Panc1 (cell line): ENCODE measurements around the gene CFAP57. TPM values are rescaled to one million over a fixed set of nuclear protein-coding genes. Genes with fewer than 3 reads are reported as not detected.

Experiments used
- ATAC-seq: fragments of 200-7000 bp; cut with Tn5 transposase; 2 replicates; pipeline ENCODE4 v1.9.1; 2020; ENCODE audit warnings: mild to moderate bottlenecking, moderate library complexity
- BruUV-seq: library from RNA; stranded (reverse); fragments of 400-500 nt; replicated peaks from 2 replicates; lab custom pipeline; 2021; lab: Mats Ljungman, UMichigan
- CTCF ChIA-PET: fragments of 300-600 bp; sonication (Branson Sonifier 250); formaldehyde crosslinking; loops from one replicate; lab custom pipeline; 2022; ENCODE audit warnings: antibody characterized with exemption; lab: Charles Lee
- POLR2A ChIA-PET: fragments of 300-600 bp; sonication (Branson Sonifier 250); formaldehyde crosslinking; loops from one replicate; lab custom pipeline; 2022; ENCODE audit warnings: antibody characterized with exemption; lab: Charles Lee
- DNase-seq: peaks from one replicate; pipeline ENCODE4 v3.0.0-alpha.2; 2010; ENCODE audit warnings: low read depth, low spot score
- H3K27ac ChIP-seq: 2 replicates; pipeline ENCODE4 v1.5.1; 2011; ENCODE audit warnings: mild to moderate bottlenecking, low read length, inconsistent platforms
- H3K27me3 ChIP-seq: fragments of 200-500 bp; sonication (Bioruptor generic); 2 replicates; pipeline ENCODE4 v1.6.0; 2014; ENCODE audit warnings: low read length, inconsistent platforms; ENCODE audit not compliant: control insufficient read depth, insufficient read depth
- H3K36me3 ChIP-seq: fragments of 200-500 bp; sonication (Bioruptor generic); 2 replicates; pipeline ENCODE4 v1.5.1; 2014; ENCODE audit warnings: inconsistent platforms, mild to moderate bottlenecking, low read length, moderate library complexity; ENCODE audit not compliant: control insufficient read depth, insufficient read depth
- H3K4me1 ChIP-seq: 2 replicates; pipeline ENCODE4 v1.5.1; 2011; ENCODE audit warnings: inconsistent platforms, mild to moderate bottlenecking, low read length, moderate library complexity; ENCODE audit not compliant: control insufficient read depth, insufficient read depth
- H3K4me3 ChIP-seq, 2 experiments: 2 replicates each; pipeline ENCODE4 v1.5.1; 2011 to 2012; ENCODE audit warnings: low read depth in 2 of 2, low read length in 2 of 2, mild to moderate bottlenecking in 2 of 2, inconsistent platforms in 1 of 2, moderate library complexity in 1 of 2
- H3K9me3 ChIP-seq: fragments of 200-500 bp; sonication (Bioruptor generic); 2 replicates; pipeline ENCODE4 v1.5.1; 2014; ENCODE audit warnings: low read depth, mild to moderate bottlenecking, inconsistent platforms, low read length, moderate library complexity; ENCODE audit not compliant: control insufficient read depth, insufficient read depth
- POLR2AphosphoS5 ChIP-seq: IDR thresholded peaks from 2 replicates; pipeline ENCODE4 v1.6.1; 2012; ENCODE audit warnings: mild to moderate bottlenecking, low read depth, low read length, moderate library complexity
- REST ChIP-seq, 2 experiments: IDR thresholded peaks; 2 replicates each; pipeline ENCODE4 v1.6.1; 2011 to 2012; ENCODE audit warnings: low read depth in 2 of 2, control low read depth in 1 of 2, low read length in 1 of 2, mild to moderate bottlenecking in 1 of 2, moderate library complexity in 1 of 2; ENCODE audit not compliant: insufficient read depth in 1 of 2
- SIN3A ChIP-seq: IDR thresholded peaks from 2 replicates; pipeline ENCODE4 v1.6.1; 2012; ENCODE audit warnings: low read depth, mild to moderate bottlenecking, low read length, moderate library complexity, borderline replicate concordance; ENCODE audit not compliant: insufficient read depth
- TCF7L2 ChIP-seq: IDR thresholded peaks from 2 replicates; pipeline ENCODE4 v1.6.1; 2011; ENCODE audit warnings: mild to moderate bottlenecking, low read depth, low read length, inconsistent platforms
- in situ Hi-C: cut with HindIII; loops from 2 replicates; pipeline ENCODE4 v1.10.0; 2016; ENCODE audit warnings: low sequenced_read_pairs, low pct_unique_long_range_greater_than_20kb
- intact Hi-C: fragments of 100-400 bp; cut with micrococcal nuclease; formaldehyde crosslinking; loops from one replicate; pipeline ENCODE4 v1.10.0; 2022; ENCODE audit not compliant: unreplicated experiment
- total RNA-seq: library from RNA; stranded (reverse); gene quantifications from one replicate; pipeline ENCODE4 v1.2.1, GENCODE V29; 2021; ENCODE audit not compliant: unreplicated experiment
- TF ChIP-seq, protein P1 (sequence below): fragments of 450-650 bp; IDR thresholded peaks from 2 replicates; pipeline ENCODE4 v1.5.1; 2017; ENCODE audit warnings: mild to moderate bottlenecking

Gene CFAP57
- total RNA-seq, 1 experiment from 2014 or later, result 0.69 TPM

- intact Hi-C loops (no loop called here), in situ Hi-C loops (no loop called here)
- Histone ChIP-seq H3K4me3 (no peak overlapping the region), H3K4me1 (no peaks in the 10 kb centered on the region), H3K36me3 (no peaks in the 10 kb centered on the region), H3K9me3 (peaks cover 13% of the 10 kb centered on the region; the same call in 1 of the 2 replicates), H3K27me3 (no peaks in the 10 kb centered on the region), H3K27ac (no peak overlapping the region)
- TF ChIP-seq REST (IDR thresholded peaks at IDR 0.05; ENCODE audit: insufficient read depth in 1 of 2, low read depth in 2 of 2, low read length in 1 of 2), result no peak
- TF ChIP-seq SIN3A, result no peak
- TF ChIP-seq POLR2AphosphoS5, result no peak
- TF ChIP-seq TCF7L2, result no peak
- POLR2A ChIA-PET, result no interaction called here
- CTCF ChIA-PET, result no interaction called here
- ATAC-seq, result no peak
- no peak for DNase-seq
- no TSS peak for BruUV-seq
Measured at GRCh38 chr1:43199093-43199726, 27.1 kb downstream of the CFAP57 start.

DNA sequence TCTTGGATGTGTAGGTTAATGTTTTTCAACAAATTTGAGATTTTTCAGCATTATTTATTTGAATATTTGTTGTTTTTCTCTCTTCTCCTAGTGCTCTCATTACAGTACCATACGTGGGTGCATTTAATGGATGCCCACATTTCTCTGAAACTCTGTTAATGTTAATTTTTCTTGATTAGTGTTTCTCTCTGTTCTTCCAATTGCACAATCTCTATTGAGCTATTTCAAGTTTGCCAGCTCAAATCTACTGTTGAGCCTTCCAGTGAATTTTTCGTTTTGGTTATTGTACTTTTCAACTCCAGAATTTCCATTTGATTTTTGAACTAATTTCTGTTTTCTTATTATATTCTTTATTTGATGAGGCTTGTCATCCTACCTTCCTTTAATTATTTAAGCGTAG is 31.7 kb downstream of the CFAP57 start:
- Histone ChIP-seq H3K36me3 (no peaks in the 10 kb centered on the region), H3K9me3 (peaks cover 14% of the 10 kb centered on the region; the same call in 1 of the 2 replicates), H3K27me3 (no peaks in the 10 kb centered on the region), H3K27ac (no peak overlapping the region), H3K4me3 (no peak overlapping the region), H3K4me1 (peaks cover 29% of the 10 kb centered on the region)
- ChIA-PET POLR2A (no interaction called here), CTCF (no interaction called here)
- intact Hi-C loops, result no loop called here
- in situ Hi-C loops, result no loop called here
- ATAC-seq (no peak), DNase-seq (no peak)
- no TSS peak for BruUV-seq
- TF ChIP-seq TCF7L2 (no peak), POLR2AphosphoS5 (no peak), SIN3A (no peak), REST (IDR thresholded peaks at IDR 0.05; ENCODE audit: insufficient read depth in 1 of 2, low read depth in 2 of 2, low read length in 1 of 2) (no peak)
- TF ChIP-seq, protein P1, sequence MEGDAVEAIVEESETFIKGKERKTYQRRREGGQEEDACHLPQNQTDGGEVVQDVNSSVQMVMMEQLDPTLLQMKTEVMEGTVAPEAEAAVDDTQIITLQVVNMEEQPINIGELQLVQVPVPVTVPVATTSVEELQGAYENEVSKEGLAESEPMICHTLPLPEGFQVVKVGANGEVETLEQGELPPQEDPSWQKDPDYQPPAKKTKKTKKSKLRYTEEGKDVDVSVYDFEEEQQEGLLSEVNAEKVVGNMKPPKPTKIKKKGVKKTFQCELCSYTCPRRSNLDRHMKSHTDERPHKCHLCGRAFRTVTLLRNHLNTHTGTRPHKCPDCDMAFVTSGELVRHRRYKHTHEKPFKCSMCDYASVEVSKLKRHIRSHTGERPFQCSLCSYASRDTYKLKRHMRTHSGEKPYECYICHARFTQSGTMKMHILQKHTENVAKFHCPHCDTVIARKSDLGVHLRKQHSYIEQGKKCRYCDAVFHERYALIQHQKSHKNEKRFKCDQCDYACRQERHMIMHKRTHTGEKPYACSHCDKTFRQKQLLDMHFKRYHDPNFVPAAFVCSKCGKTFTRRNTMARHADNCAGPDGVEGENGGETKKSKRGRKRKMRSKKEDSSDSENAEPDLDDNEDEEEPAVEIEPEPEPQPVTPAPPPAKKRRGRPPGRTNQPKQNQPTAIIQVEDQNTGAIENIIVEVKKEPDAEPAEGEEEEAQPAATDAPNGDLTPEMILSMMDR, result no peak
